GM23248 (cell line): ENCODE measurements around the gene ZNF384. TPM values are rescaled to one million over a fixed set of nuclear protein-coding genes. Genes with fewer than 3 reads are reported as not detected.

ENCODE experiments used
- DNase-seq: peaks from one replicate; pipeline ENCODE4 v3.0.0-alpha.2; 2015
- H2AFZ ChIP-seq: fragments of 200-600 bp; sonication (generic); 2 replicates; pipeline ENCODE4 v1.6.1; 2016; ENCODE audit warnings: antibody characterized with exemption
- H3F3A ChIP-seq: fragments of 200-600 bp; sonication (generic); 2 replicates; pipeline ENCODE4 v1.6.1; 2016; ENCODE audit warnings: mild to moderate bottlenecking, antibody characterized with exemption, mixed run types; ENCODE audit not compliant: insufficient read depth
- H3K27ac ChIP-seq: fragments of 200-600 bp; sonication (generic); 2 replicates; pipeline ENCODE4 v1.5.1; 2016; ENCODE audit warnings: mild to moderate bottlenecking
- H3K27me3 ChIP-seq: fragments of 200-600 bp; sonication (generic); replicated peaks from 2 replicates; pipeline ENCODE4 v1.6.1; 2016; ENCODE audit warnings: mild to moderate bottlenecking; ENCODE audit not compliant: insufficient read depth
- H3K36me3 ChIP-seq: fragments of 200-600 bp; sonication (generic); 2 replicates; pipeline ENCODE4 v1.6.1; 2016; ENCODE audit warnings: low read depth, mild to moderate bottlenecking
- H3K4me1 ChIP-seq: fragments of 200-600 bp; sonication (generic); 2 replicates; pipeline ENCODE4 v1.6.1; 2016; ENCODE audit warnings: mild to moderate bottlenecking; ENCODE audit not compliant: insufficient read depth
- H3K4me2 ChIP-seq: fragments of 200-600 bp; sonication (generic); one replicate; pipeline ENCODE4 v1.6.1; 2016; ENCODE audit warnings: mild to moderate bottlenecking; ENCODE audit not compliant: unreplicated experiment
- H3K4me3 ChIP-seq: fragments of 200-600 bp; sonication (generic); 2 replicates; pipeline ENCODE4 v1.5.1; 2016; ENCODE audit warnings: mild to moderate bottlenecking
- H3K79me2 ChIP-seq: fragments of 200-600 bp; sonication (generic); 2 replicates; pipeline ENCODE4 v1.6.1; 2016; ENCODE audit warnings: mild to moderate bottlenecking; ENCODE audit not compliant: insufficient read depth
- H3K9ac ChIP-seq: fragments of 200-600 bp; sonication (generic); 2 replicates; pipeline ENCODE4 v1.6.1; 2016; ENCODE audit warnings: mild to moderate bottlenecking
- H3K9me2 ChIP-seq: fragments of 200-600 bp; sonication (generic); 2 replicates; pipeline ENCODE4 v1.6.1; 2016; ENCODE audit warnings: mixed run types, mild to moderate bottlenecking, moderate library complexity; ENCODE audit not compliant: insufficient read depth
- H3K9me3 ChIP-seq: fragments of 200-600 bp; sonication (generic); one replicate; pipeline ENCODE4 v1.6.1; 2017; ENCODE audit warnings: low read depth
- H4K20me1 ChIP-seq: fragments of 200-600 bp; sonication (generic); 2 replicates; pipeline ENCODE4 v1.6.0; 2016; ENCODE audit not compliant: insufficient read depth
- EZH2 ChIP-seq: fragments of 200-600 bp; sonication (generic); IDR thresholded peaks from 2 replicates; pipeline ENCODE4 v1.6.1; 2018; ENCODE audit warnings: antibody characterized with exemption, mild to moderate bottlenecking; ENCODE audit not compliant: insufficient read depth, poor library complexity, severe bottlenecking
- EZH2phosphoT487 ChIP-seq: fragments of 200-600 bp; sonication (generic); IDR thresholded peaks from 2 replicates; pipeline ENCODE4 v1.6.1; 2018; ENCODE audit warnings: antibody characterized with exemption, moderate library complexity, mild to moderate bottlenecking, low read depth; ENCODE audit not compliant: insufficient read depth
- WGBS, 2 experiments: methylation state at CpG; one replicate each; pipeline ENCODE4 v1.1.6; 2015 to 2017; ENCODE audit warnings: low lambda C conversion rate in 2 of 2, low coverage in 1 of 2; ENCODE audit errors: missing lambda C conversion rate in 2 of 2; 5-methylcytosine and 5-hydroxymethylcytosine counted together
- in situ Hi-C: fragments of 300-500 bp; cut with MboI; formaldehyde crosslinking; loops from 2 replicates; pipeline ENCODE4 v1.15.0; 2020
- polyA plus RNA-seq: library from polyadenylated mRNA; unstranded; fragments of >200 nt; fragmentation: Nextera tagmentation; extraction: Ambion mirVana; gene quantifications from 2 replicates; pipeline ENCODE4 v1.2.1, GENCODE V29; 2016
- total RNA-seq: library from RNA; depleted of rRNA; stranded (reverse); fragments of >200 nt; shearing (Covaris generic); gene quantifications from 2 replicates; pipeline ENCODE4 v1.2.3, GENCODE V29; 2014

The ZNF384 gene
- total and polyA plus RNA-seq, 2 experiments from 2014 or later = 26.0 to 26.2 TPM

GRCh38 chr12:6696690-6697583 lies 7.8 kb upstream of the ZNF384 start:
- Histone ChIP-seq H3K79me2 (no peaks in the 10 kb centered on the region), H3K27me3 (peaks cover 17% of the 10 kb centered on the region), H3K27ac (no peak overlapping the region), H3K36me3 (no peaks in the 10 kb centered on the region), H2AFZ (no peak overlapping the region), H3K9me3 (no peaks in the 10 kb centered on the region), H3K4me1 (no peaks in the 10 kb centered on the region), H3K9me2 (no peaks in the 10 kb centered on the region), H3K4me3 (no peak overlapping the region), H4K20me1 (no peaks in the 10 kb centered on the region), H3K9ac (no peak overlapping the region), H3F3A (no peaks in the 10 kb centered on the region), H3K4me2 (no peak overlapping the region)
- WGBS, 2 experiments = 63 to 68% methylated on average over 14 to 17 of the region's 17 CpGs
- peak; percentile 38 for DNase-seq
- in situ Hi-C loops = no loop called here
- TF ChIP-seq EZH2 (no peak), EZH2phosphoT487 (no peak)

GRCh38 chr12:6695313-6696045 lies 6.3 kb upstream of the ZNF384 start:
- H3K4me3 ChIP-seq = no peak overlapping the region
- no peaks in the 10 kb centered on the region for H3K36me3 ChIP-seq
- H3K9me3 ChIP-seq = no peaks in the 10 kb centered on the region
- H3K4me2 ChIP-seq = no peak overlapping the region
- TF ChIP-seq EZH2 = no peak
- no peak for TF ChIP-seq EZH2phosphoT487
- WGBS, 2 experiments = 44 to 63% methylated on average over 8 of the region's 11 CpGs
- H3K27ac ChIP-seq = no peak overlapping the region
- H3K79me2 ChIP-seq = peaks cover 3% of the 10 kb centered on the region
- no peak overlapping the region for H2AFZ ChIP-seq
- H3K4me1 ChIP-seq = peaks cover 7% of the 10 kb centered on the region; the same call in 1 of the 2 replicates
- H3K9me2 ChIP-seq = no peaks in the 10 kb centered on the region
- DNase-seq = no peak
- no peaks in the 10 kb centered on the region for H4K20me1 ChIP-seq
- H3K27me3 ChIP-seq = 0 out of 2 replicates have a peak, but pooled peaks cover 4% of the 10 kb centered on the region
- H3K9ac ChIP-seq = no peak overlapping the region
- in situ Hi-C loops = no loop called here
- no peaks in the 10 kb centered on the region for H3F3A ChIP-seq

GRCh38 chr12:6694701-6695100 lies 5.5 kb upstream of the ZNF384 start:
- H3K4me1 ChIP-seq = peaks cover 12% of the 10 kb centered on the region
- 69 to 75% methylated on average over 9 of the region's 9 CpGs for WGBS, 2 experiments
- DNase-seq = no peak
- no peaks in the 10 kb centered on the region for H3K9me3 ChIP-seq
- no peak overlapping the region for H3K27ac ChIP-seq
- no peak overlapping the region for H3K9ac ChIP-seq
- no peaks in the 10 kb centered on the region for H3K9me2 ChIP-seq
- no peak overlapping the region for H2AFZ ChIP-seq
- TF ChIP-seq EZH2phosphoT487 (no peak), EZH2 (no peak)
- no peaks in the 10 kb centered on the region for H4K20me1 ChIP-seq
- no peak overlapping the region for H3K4me2 ChIP-seq
- no peaks in the 10 kb centered on the region for H3K36me3 ChIP-seq
- no peak overlapping the region for H3K4me3 ChIP-seq
- H3F3A ChIP-seq = no peaks in the 10 kb centered on the region
- peaks cover 10% of the 10 kb centered on the region for H3K79me2 ChIP-seq
- H3K27me3 ChIP-seq = 0 out of 2 replicates have a peak, but pooled peaks cover 4% of the 10 kb centered on the region
- in situ Hi-C loops = no loop called here

GRCh38 chr12:6693832-6694355 lies 4.7 kb upstream of the ZNF384 start:
- Histone ChIP-seq H3K79me2 (peaks cover 14% of the 10 kb centered on the region), H3F3A (no peaks in the 10 kb centered on the region), H3K4me2 (no peak overlapping the region), H3K9me2 (no peaks in the 10 kb centered on the region), H3K9me3 (no peaks in the 10 kb centered on the region), H3K36me3 (no peaks in the 10 kb centered on the region), H3K27ac (no peak overlapping the region), H3K9ac (no peak overlapping the region), H3K27me3 (no peaks in the 10 kb centered on the region), H3K4me1 (peaks cover 12% of the 10 kb centered on the region), H3K4me3 (no peak overlapping the region), H2AFZ (no peak overlapping the region), H4K20me1 (no peaks in the 10 kb centered on the region)
- in situ Hi-C loops = no loop called here
- WGBS, 2 experiments = 45 to 52% methylated on average over 4 of the region's 4 CpGs
- no peak for DNase-seq
- TF ChIP-seq EZH2 (no peak), EZH2phosphoT487 (no peak)
